Measurements from ENCODE around the gene SLC11A2.
"Not testable (repeated sequence)": the region's sequence is repeated elsewhere in the genome, so short reads cannot be mapped to it uniquely, and the experiment has no call there.

The SLC11A2 gene

DNA sequence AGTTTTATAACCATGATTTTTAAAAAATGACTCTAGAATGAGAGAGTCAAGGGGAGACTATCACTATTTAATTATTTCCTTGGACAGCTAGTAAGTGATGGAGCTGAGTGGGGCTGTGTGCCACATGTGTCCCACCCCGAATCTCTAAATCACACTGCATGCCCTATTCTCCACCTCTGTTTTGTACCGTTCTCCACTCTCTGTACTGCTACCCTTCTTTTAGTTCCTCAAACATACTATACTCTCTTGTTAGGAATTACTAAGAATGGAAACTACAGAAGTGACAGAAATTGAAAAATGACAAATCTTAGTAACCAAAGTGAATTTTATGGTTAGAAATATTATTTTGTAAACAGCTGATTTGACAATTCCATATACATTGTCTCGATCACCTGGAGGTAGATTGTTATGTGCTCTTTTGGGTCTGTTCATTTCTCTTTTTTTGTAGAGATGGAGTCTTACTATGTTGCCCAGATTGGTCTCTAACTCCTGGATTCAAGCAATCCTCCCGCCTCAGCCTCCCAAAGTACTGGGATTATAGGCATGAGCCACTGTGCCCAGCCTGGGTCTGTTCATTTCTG lies 35.9 kb downstream of the SLC11A2 start:
- no peak for DNase-seq (ENCODE audit: low spot score)

DNA sequence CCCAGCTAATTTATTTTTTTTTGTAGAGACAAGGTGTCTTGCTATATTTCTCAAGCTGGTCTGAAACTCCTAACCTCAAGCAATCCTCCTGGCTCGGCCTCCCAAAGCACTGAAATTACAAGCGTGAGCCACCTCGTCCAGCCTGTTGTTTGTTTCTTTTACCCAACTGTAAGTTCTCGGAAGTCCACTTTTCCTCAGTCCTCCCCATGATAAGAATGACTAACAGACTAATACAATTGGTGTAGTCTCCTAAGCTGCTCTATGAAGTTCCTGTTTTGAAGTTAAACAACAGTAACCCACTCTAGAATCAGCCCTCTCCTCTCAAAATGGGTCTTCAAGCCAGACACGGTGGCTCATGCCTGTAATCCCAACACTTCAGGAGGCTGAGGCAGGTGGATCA lies 37.3 kb downstream of the SLC11A2 start:
- no peak for DNase-seq (ENCODE audit: low spot score)

GRCh38 chr12:50988051-50988450 lies 38.1 kb downstream of the SLC11A2 start:
- DNase-seq (ENCODE audit: low spot score), result no peak

GRCh38 chr12:50986966-50987737 lies 39.0 kb downstream of the SLC11A2 start:
- DNase-seq (ENCODE audit: low spot score), result peak; percentile 47

GRCh38 chr12:50985322-50985721 lies 40.9 kb downstream of the SLC11A2 start:
- no peak for DNase-seq (ENCODE audit: low spot score)

GRCh38 chr12:50984586-50985298 lies 41.4 kb downstream of the SLC11A2 start:
- no peak for DNase-seq (ENCODE audit: low spot score)

- peak; percentile 15 for DNase-seq (ENCODE audit: low spot score)
Measured at GRCh38 chr12:50981319-50982239, 44.6 kb downstream of the SLC11A2 start.

DNA sequence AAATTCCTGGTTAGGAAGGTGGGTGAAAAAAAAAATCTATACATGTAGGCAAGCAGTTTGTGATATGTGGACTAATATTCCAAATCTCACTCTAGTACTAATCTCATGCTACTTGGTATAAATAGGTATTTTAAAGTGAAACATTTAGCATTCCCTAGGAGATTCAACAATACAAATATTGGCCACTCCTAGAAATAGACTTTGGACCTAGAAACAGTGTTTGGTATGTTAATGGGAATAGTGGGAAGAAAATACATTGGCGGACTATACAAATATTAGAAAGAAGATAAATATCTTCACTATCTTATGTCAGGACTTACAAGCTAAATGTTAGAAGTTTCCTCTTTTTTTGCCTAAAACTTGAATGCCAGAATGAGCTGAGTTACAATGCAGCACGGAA lies 45.6 kb downstream of the SLC11A2 start:
- DNase-seq (ENCODE audit: low spot score), result peak; percentile 24

DNA sequence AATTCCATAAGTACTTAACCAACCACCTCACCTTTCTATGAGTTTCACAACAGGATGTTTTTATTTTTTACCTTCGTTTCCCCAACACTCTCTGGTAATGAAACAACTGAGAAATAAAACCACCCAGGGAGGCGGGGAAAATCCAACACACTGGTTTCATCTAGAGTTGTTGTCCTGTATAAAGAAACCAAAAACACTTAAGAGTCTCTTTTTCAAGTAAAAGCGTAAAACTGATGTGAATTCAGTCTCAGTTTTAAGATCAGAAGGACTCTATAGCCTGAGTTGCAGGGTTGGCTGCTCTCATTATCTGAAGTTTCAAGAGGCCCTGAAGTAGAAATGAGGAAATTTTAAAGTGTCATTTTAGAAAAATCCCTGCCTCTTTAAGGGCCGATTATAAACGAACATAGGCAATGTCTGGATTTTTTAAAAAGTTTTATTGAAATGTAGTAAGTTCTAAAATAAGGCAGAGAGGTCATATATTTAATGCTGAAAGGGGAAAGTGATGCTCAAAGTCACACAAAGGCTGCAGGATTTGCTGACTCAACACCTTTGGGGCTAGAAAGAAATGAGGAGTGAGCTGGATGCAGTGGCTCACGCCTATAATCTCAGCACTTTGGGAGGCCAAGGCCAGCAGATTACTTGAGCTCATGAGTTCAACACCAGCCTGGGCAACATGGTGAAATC lies 46.7 kb downstream of the SLC11A2 start:
- no peak for DNase-seq (ENCODE audit: low spot score)

GRCh38 chr12:50971946-50972345 lies 54.2 kb downstream of the SLC11A2 start:
- DNase-seq (ENCODE audit: low spot score), result no peak

GRCh38 chr12:50964432-50964831 lies 61.8 kb downstream of the SLC11A2 start:
- no peak for DNase-seq (ENCODE audit: low spot score)

- DNase-seq (ENCODE audit: low spot score), result no peak
Measured at GRCh38 chr12:50961708-50962107, 64.5 kb downstream of the SLC11A2 start.

- no peak for DNase-seq (ENCODE audit: low spot score)
Measured at GRCh38 chr12:50960130-50960529, 66.1 kb downstream of the SLC11A2 start.

- DNase-seq (ENCODE audit: low spot score), result no peak
Measured at GRCh38 chr12:50955697-50956096, 70.5 kb downstream of the SLC11A2 start.

GRCh38 chr12:50955288-50955687 lies 70.9 kb downstream of the SLC11A2 start:
- no peak for DNase-seq (ENCODE audit: low spot score)

- DNase-seq (ENCODE audit: low spot score), result not testable (repeated sequence)
Measured at GRCh38 chr12:50954789-50955188, 71.4 kb downstream of the SLC11A2 start.

- no peak for DNase-seq (ENCODE audit: low spot score)
Measured at GRCh38 chr12:50953047-50953446, 73.1 kb downstream of the SLC11A2 start.

GRCh38 chr12:50952510-50952909 lies 73.7 kb downstream of the SLC11A2 start, which contains the start of gene HIGD1C:
TSS of gene HIGD1C (plus strand) at chr12:50952544. CDS start at chr12:50953999, 1,455 bp downstream.
- no peak for DNase-seq (ENCODE audit: low spot score)

GRCh38 chr12:50951112-50951511 lies 75.1 kb downstream of the SLC11A2 start:
- no peak for DNase-seq (ENCODE audit: low spot score)

DNA sequence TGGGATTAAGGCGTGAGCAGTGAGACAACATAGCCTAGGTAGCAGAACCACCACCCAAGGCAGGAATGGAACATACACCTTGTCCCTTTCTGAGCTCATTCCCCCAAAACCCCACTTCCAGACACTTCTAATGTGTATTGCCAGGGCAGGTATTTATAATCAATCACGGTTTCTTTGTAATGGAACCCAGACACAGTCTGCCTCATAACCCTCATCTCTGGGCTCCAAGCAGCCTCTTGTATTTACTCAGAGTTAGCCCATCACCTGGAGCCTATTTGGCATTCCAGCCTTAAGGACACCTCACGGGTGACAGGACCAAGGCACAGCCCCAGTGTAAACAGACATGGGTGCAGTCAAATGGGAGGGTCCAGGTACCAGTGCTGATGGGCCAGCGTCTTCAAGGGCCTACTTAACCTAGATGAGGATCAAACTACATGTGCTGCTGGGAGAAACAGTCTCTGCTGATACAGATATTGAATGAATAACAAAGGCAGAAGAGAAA lies 76.3 kb downstream of the SLC11A2 start:
- no peak for DNase-seq (ENCODE audit: low spot score)

- DNase-seq (ENCODE audit: low spot score), result no peak
Measured at GRCh38 chr12:50948798-50949197, 77.4 kb downstream of the SLC11A2 start.
